Activated naive CD4-positive, alpha-beta T cell treated with anti-CD3 and anti-CD28 coated beads, Interleukin-2, amount 50 U/mL, for 24 hours (primary cell): ENCODE data around the gene NATD1.
A peak's percentile ranks its signal among the peaks of the same experiment; 100 is the strongest.

Experiments
- H3K27ac Mint-ChIP-seq: one replicate; pipeline ENCODE4 v1.8.0; 2021; ENCODE audit warnings: mild to moderate bottlenecking, mixed read lengths
- H3K27me3 Mint-ChIP-seq: one replicate; pipeline ENCODE4 v1.8.0; 2021; ENCODE audit warnings: mixed read lengths
- H3K36me3 Mint-ChIP-seq: one replicate; pipeline ENCODE4 v1.8.0; 2021; ENCODE audit warnings: mixed read lengths
- H3K4me1 Mint-ChIP-seq: one replicate; pipeline ENCODE4 v1.8.0; 2021; ENCODE audit warnings: mixed read lengths
- H3K4me3 Mint-ChIP-seq: one replicate; pipeline ENCODE4 v1.8.0; 2021; ENCODE audit warnings: mild to moderate bottlenecking, mixed read lengths
- H3K9me3 Mint-ChIP-seq: one replicate; pipeline ENCODE4 v1.8.0; 2021; ENCODE audit warnings: mixed read lengths

Gene NATD1

GRCh38 chr17:21283482-21284318, 30.5 kb upstream of the NATD1 start:
- peaks cover 8% of the 10 kb centered on the region for H3K36me3 Mint-ChIP-seq
- H3K27me3 Mint-ChIP-seq, result no peaks in the 10 kb centered on the region
- H3K4me1 Mint-ChIP-seq, result peaks cover 57% of the 10 kb centered on the region
- peak overlapping the region; percentile 100 for H3K4me3 Mint-ChIP-seq
- no peaks in the 10 kb centered on the region for H3K9me3 Mint-ChIP-seq
- H3K27ac Mint-ChIP-seq, result peak overlapping the region; percentile 63

GRCh38 chr17:21282850-21283249, 29.6 kb upstream of the NATD1 start:
- peaks cover 54% of the 10 kb centered on the region for H3K4me1 Mint-ChIP-seq
- H3K9me3 Mint-ChIP-seq, result no peaks in the 10 kb centered on the region
- H3K36me3 Mint-ChIP-seq, result peaks cover 8% of the 10 kb centered on the region
- H3K4me3 Mint-ChIP-seq, result peak overlapping the region; percentile 49
- no peaks in the 10 kb centered on the region for H3K27me3 Mint-ChIP-seq
- H3K27ac Mint-ChIP-seq, result peak overlapping the region; percentile 30

- Mint-ChIP-seq H3K27me3 (no peaks in the 10 kb centered on the region), H3K27ac (no peak overlapping the region), H3K36me3 (peaks cover 8% of the 10 kb centered on the region), H3K4me3 (peak overlapping the region; percentile 49), H3K4me1 (peaks cover 53% of the 10 kb centered on the region), H3K9me3 (no peaks in the 10 kb centered on the region)
Observed at GRCh38 chr17:21282231-21282630, 29.0 kb upstream of the NATD1 start.

GRCh38 chr17:21280081-21280518, 26.9 kb upstream of the NATD1 start:
- H3K36me3 Mint-ChIP-seq, result no peaks in the 10 kb centered on the region
- peaks cover 59% of the 10 kb centered on the region for H3K4me1 Mint-ChIP-seq
- no peaks in the 10 kb centered on the region for H3K9me3 Mint-ChIP-seq
- H3K27ac Mint-ChIP-seq, result peak overlapping the region; percentile 33
- no peaks in the 10 kb centered on the region for H3K27me3 Mint-ChIP-seq
- no peak overlapping the region for H3K4me3 Mint-ChIP-seq

- H3K27ac Mint-ChIP-seq, result peak overlapping the region; percentile 33
- no peaks in the 10 kb centered on the region for H3K36me3 Mint-ChIP-seq
- H3K27me3 Mint-ChIP-seq, result no peaks in the 10 kb centered on the region
- H3K4me3 Mint-ChIP-seq, result no peak overlapping the region
- H3K4me1 Mint-ChIP-seq, result peaks cover 59% of the 10 kb centered on the region
- H3K9me3 Mint-ChIP-seq, result no peaks in the 10 kb centered on the region
Observed at GRCh38 chr17:21279582-21279981, 26.4 kb upstream of the NATD1 start.

- Mint-ChIP-seq H3K36me3 (no peaks in the 10 kb centered on the region), H3K9me3 (no peaks in the 10 kb centered on the region), H3K27ac (no peak overlapping the region), H3K4me3 (no peak overlapping the region), H3K27me3 (no peaks in the 10 kb centered on the region), H3K4me1 (peaks cover 59% of the 10 kb centered on the region)
Observed at GRCh38 chr17:21279198-21279535, 26.0 kb upstream of the NATD1 start.

- Mint-ChIP-seq H3K27me3 (no peaks in the 10 kb centered on the region), H3K4me1 (peaks cover 59% of the 10 kb centered on the region), H3K36me3 (no peaks in the 10 kb centered on the region), H3K4me3 (peak overlapping the region; percentile 28), H3K9me3 (no peaks in the 10 kb centered on the region), H3K27ac (peak overlapping the region; percentile 60)
Observed at GRCh38 chr17:21278450-21279197, 25.4 kb upstream of the NATD1 start.

- Mint-ChIP-seq H3K4me3 (peak overlapping the region; percentile 69), H3K27ac (peak overlapping the region; percentile 35), H3K9me3 (no peaks in the 10 kb centered on the region), H3K36me3 (no peaks in the 10 kb centered on the region), H3K27me3 (no peaks in the 10 kb centered on the region), H3K4me1 (peaks cover 53% of the 10 kb centered on the region)
Observed at GRCh38 chr17:21277332-21277731, 24.1 kb upstream of the NATD1 start.

- no peaks in the 10 kb centered on the region for H3K27me3 Mint-ChIP-seq
- H3K4me3 Mint-ChIP-seq, result peak overlapping the region; percentile 96
- H3K9me3 Mint-ChIP-seq, result no peaks in the 10 kb centered on the region
- peaks cover 50% of the 10 kb centered on the region for H3K4me1 Mint-ChIP-seq
- H3K27ac Mint-ChIP-seq, result peak overlapping the region; percentile 90
- no peaks in the 10 kb centered on the region for H3K36me3 Mint-ChIP-seq
Observed at GRCh38 chr17:21276264-21276588, 23.0 kb upstream of the NATD1 start.

- peak overlapping the region; percentile 96 for H3K4me3 Mint-ChIP-seq
- H3K9me3 Mint-ChIP-seq, result no peaks in the 10 kb centered on the region
- H3K27me3 Mint-ChIP-seq, result no peaks in the 10 kb centered on the region
- H3K4me1 Mint-ChIP-seq, result peaks cover 48% of the 10 kb centered on the region
- no peaks in the 10 kb centered on the region for H3K36me3 Mint-ChIP-seq
- H3K27ac Mint-ChIP-seq, result peak overlapping the region; percentile 90
Observed at GRCh38 chr17:21275579-21276263, 22.5 kb upstream of the NATD1 start.

- Mint-ChIP-seq H3K27me3 (no peaks in the 10 kb centered on the region), H3K4me1 (peaks cover 42% of the 10 kb centered on the region), H3K9me3 (no peaks in the 10 kb centered on the region), H3K36me3 (no peaks in the 10 kb centered on the region), H3K4me3 (peak overlapping the region; percentile 96), H3K27ac (peak overlapping the region; percentile 80)
Observed at GRCh38 chr17:21275047-21275578, 21.9 kb upstream of the NATD1 start.

- Mint-ChIP-seq H3K4me1 (peaks cover 34% of the 10 kb centered on the region), H3K36me3 (no peaks in the 10 kb centered on the region), H3K9me3 (no peaks in the 10 kb centered on the region), H3K27ac (no peak overlapping the region), H3K4me3 (peak overlapping the region; percentile 47), H3K27me3 (no peaks in the 10 kb centered on the region)
Observed at GRCh38 chr17:21272881-21273792, 19.9 kb upstream of the NATD1 start.

GRCh38 chr17:21272250-21272649, 19.0 kb upstream of the NATD1 start:
- H3K27ac Mint-ChIP-seq, result no peak overlapping the region
- H3K27me3 Mint-ChIP-seq, result no peaks in the 10 kb centered on the region
- no peaks in the 10 kb centered on the region for H3K36me3 Mint-ChIP-seq

GRCh38 chr17:21271454-21272183, 18.4 kb upstream of the NATD1 start:
- Mint-ChIP-seq H3K27me3 (no peaks in the 10 kb centered on the region), H3K36me3 (no peaks in the 10 kb centered on the region), H3K4me1 (peaks cover 30% of the 10 kb centered on the region), H3K9me3 (no peaks in the 10 kb centered on the region), H3K27ac (no peak overlapping the region), H3K4me3 (no peak overlapping the region)

More at GRCh38 chr17:21272250-21272649, 19.0 kb upstream of the NATD1 start:
- no peaks in the 10 kb centered on the region for H3K9me3 Mint-ChIP-seq
- peaks cover 34% of the 10 kb centered on the region for H3K4me1 Mint-ChIP-seq
- no peak overlapping the region for H3K4me3 Mint-ChIP-seq
